Panc1 (cell line): ENCODE data around the gene MTCH1. TPM values are rescaled to one million over a fixed set of nuclear protein-coding genes. Genes with fewer than 3 reads are reported as not detected.

ENCODE experiments used
- ATAC-seq: fragments of 200-7000 bp; cut with Tn5 transposase; 2 replicates; pipeline ENCODE4 v1.9.1; 2020; ENCODE audit warnings: mild to moderate bottlenecking, moderate library complexity
- BruUV-seq: library from RNA; stranded (reverse); fragments of 400-500 nt; replicated peaks from 2 replicates; lab custom pipeline; 2021; lab: Mats Ljungman, UMichigan
- CTCF ChIA-PET: fragments of 300-600 bp; sonication (Branson Sonifier 250); formaldehyde crosslinking; loops from one replicate; lab custom pipeline; 2022; ENCODE audit warnings: antibody characterized with exemption; lab: Charles Lee
- POLR2A ChIA-PET: fragments of 300-600 bp; sonication (Branson Sonifier 250); formaldehyde crosslinking; loops from one replicate; lab custom pipeline; 2022; ENCODE audit warnings: antibody characterized with exemption; lab: Charles Lee
- DNase-seq: peaks from one replicate; pipeline ENCODE4 v3.0.0-alpha.2; 2010; ENCODE audit warnings: low read depth, low spot score
- H3K27ac ChIP-seq: 2 replicates; pipeline ENCODE4 v1.5.1; 2011; ENCODE audit warnings: mild to moderate bottlenecking, low read length, inconsistent platforms
- H3K27me3 ChIP-seq: fragments of 200-500 bp; sonication (Bioruptor generic); 2 replicates; pipeline ENCODE4 v1.6.0; 2014; ENCODE audit warnings: low read length, inconsistent platforms; ENCODE audit not compliant: control insufficient read depth, insufficient read depth
- H3K36me3 ChIP-seq: fragments of 200-500 bp; sonication (Bioruptor generic); 2 replicates; pipeline ENCODE4 v1.5.1; 2014; ENCODE audit warnings: inconsistent platforms, mild to moderate bottlenecking, low read length, moderate library complexity; ENCODE audit not compliant: control insufficient read depth, insufficient read depth
- H3K4me1 ChIP-seq: 2 replicates; pipeline ENCODE4 v1.5.1; 2011; ENCODE audit warnings: inconsistent platforms, mild to moderate bottlenecking, low read length, moderate library complexity; ENCODE audit not compliant: control insufficient read depth, insufficient read depth
- H3K4me3 ChIP-seq, 2 experiments: 2 replicates each; pipeline ENCODE4 v1.5.1; 2011 to 2012; ENCODE audit warnings: low read depth in 2 of 2, low read length in 2 of 2, mild to moderate bottlenecking in 2 of 2, inconsistent platforms in 1 of 2, moderate library complexity in 1 of 2
- H3K9me3 ChIP-seq: fragments of 200-500 bp; sonication (Bioruptor generic); 2 replicates; pipeline ENCODE4 v1.5.1; 2014; ENCODE audit warnings: low read depth, mild to moderate bottlenecking, inconsistent platforms, low read length, moderate library complexity; ENCODE audit not compliant: control insufficient read depth, insufficient read depth
- CTCF ChIP-seq: fragments of 450-650 bp; IDR thresholded peaks from 2 replicates; pipeline ENCODE4 v1.5.1; 2017; ENCODE audit warnings: mild to moderate bottlenecking
- POLR2AphosphoS5 ChIP-seq: IDR thresholded peaks from 2 replicates; pipeline ENCODE4 v1.6.1; 2012; ENCODE audit warnings: mild to moderate bottlenecking, low read depth, low read length, moderate library complexity
- REST ChIP-seq, 2 experiments: IDR thresholded peaks; 2 replicates each; pipeline ENCODE4 v1.6.1; 2011 to 2012; ENCODE audit warnings: low read depth in 2 of 2, control low read depth in 1 of 2, low read length in 1 of 2, mild to moderate bottlenecking in 1 of 2, moderate library complexity in 1 of 2; ENCODE audit not compliant: insufficient read depth in 1 of 2
- SIN3A ChIP-seq: IDR thresholded peaks from 2 replicates; pipeline ENCODE4 v1.6.1; 2012; ENCODE audit warnings: low read depth, mild to moderate bottlenecking, low read length, moderate library complexity, borderline replicate concordance; ENCODE audit not compliant: insufficient read depth
- TCF7L2 ChIP-seq: IDR thresholded peaks from 2 replicates; pipeline ENCODE4 v1.6.1; 2011; ENCODE audit warnings: mild to moderate bottlenecking, low read depth, low read length, inconsistent platforms
- in situ Hi-C: cut with HindIII; loops from 2 replicates; pipeline ENCODE4 v1.10.0; 2016; ENCODE audit warnings: low sequenced_read_pairs, low pct_unique_long_range_greater_than_20kb
- intact Hi-C: fragments of 100-400 bp; cut with micrococcal nuclease; formaldehyde crosslinking; loops from one replicate; pipeline ENCODE4 v1.10.0; 2022; ENCODE audit not compliant: unreplicated experiment
- total RNA-seq: library from RNA; stranded (reverse); gene quantifications from one replicate; pipeline ENCODE4 v1.2.1, GENCODE V29; 2021; ENCODE audit not compliant: unreplicated experiment

Gene MTCH1
- total RNA-seq, 1 experiment from 2014 or later: 223 TPM

GRCh38 chr6:36934901-36935300 is 51.1 kb downstream of the MTCH1 start:
- BruUV-seq: no TSS peak
- H3K36me3 ChIP-seq: no peaks in the 10 kb centered on the region
- no peaks in the 10 kb centered on the region for H3K4me1 ChIP-seq
- no peak overlapping the region for H3K4me3 ChIP-seq
- DNase-seq: no peak
- POLR2A ChIA-PET: no interaction called here
- peak; percentile 66; the same call in 1 of the 2 replicates for ATAC-seq
- TF ChIP-seq CTCF: no peak
- no peak for TF ChIP-seq REST (IDR thresholded peaks at IDR 0.05; ENCODE audit: insufficient read depth in 1 of 2, low read depth in 2 of 2, low read length in 1 of 2)
- no peak for TF ChIP-seq TCF7L2
- TF ChIP-seq POLR2AphosphoS5: no peak
- TF ChIP-seq SIN3A: no peak
- in situ Hi-C loops (no loop called here), intact Hi-C loops (no loop called here)
- H3K27me3 ChIP-seq: no peaks in the 10 kb centered on the region
- no peak overlapping the region for H3K27ac ChIP-seq
- H3K9me3 ChIP-seq: no peaks in the 10 kb centered on the region
- CTCF ChIA-PET: no interaction called here

- in situ Hi-C loops (no loop called here), intact Hi-C loops (no loop called here)
- TF ChIP-seq REST (IDR thresholded peaks at IDR 0.05; ENCODE audit: insufficient read depth in 1 of 2, low read depth in 2 of 2, low read length in 1 of 2): no peak
- TF ChIP-seq TCF7L2: no peak
- no peak for TF ChIP-seq POLR2AphosphoS5
- TF ChIP-seq SIN3A: no peak
- no peak for TF ChIP-seq CTCF
- ATAC-seq: no peak
- ChIA-PET POLR2A (no interaction called here), CTCF (interaction anchor here (0.7 kb wide), 1 partner anchor 270 kb away, joined by 3 read pairs; no protein-coding TSS in a partner anchor)
- no peak overlapping the region for H3K27ac ChIP-seq
- no TSS peak for BruUV-seq
- no peaks in the 10 kb centered on the region for H3K9me3 ChIP-seq
- H3K4me1 ChIP-seq: no peaks in the 10 kb centered on the region
- DNase-seq: no peak
- H3K4me3 ChIP-seq: no peak overlapping the region
- no peaks in the 10 kb centered on the region for H3K36me3 ChIP-seq
- no peaks in the 10 kb centered on the region for H3K27me3 ChIP-seq
These were observed 52.5 kb downstream of the MTCH1 start for GRCh38 chr6:36933519-36933918.
